ENCODE data around the gene PRDM4.

- TF ChIP-seq CTCF (IDR thresholded peaks at IDR 0.05; ENCODE audit: borderline replicate concordance, extremely low read depth, low read length, poor library complexity, severe bottlenecking) = no peak
- no peak for TF ChIP-seq EZH2 (IDR thresholded peaks at IDR 0.05; ENCODE audit: borderline replicate concordance, low read depth, low read length, severe bottlenecking)
Observed at GRCh38 chr12:107774349-107775029, 13.6 kb upstream of the PRDM4 start, which contains the start of gene ASCL4.

Data from DND-41 (cell line).